Heart left ventricle (tissue), 16 donors: Measurements from ENCODE around the gene NHSL2. TPM values are rescaled to one million over a fixed set of nuclear protein-coding genes. Genes with fewer than 3 reads are reported as not detected.
"Not testable (repeated sequence)": the region's sequence is repeated elsewhere in the genome, so short reads cannot be mapped to it uniquely, and the experiment has no call there.

Experiments
- ATAC-seq, 4 donors: fragments of 200-7000 bp; cut with Tn5 transposase; one replicate each; pipeline ENCODE4 v1.9.1; 2020 to 2022; ENCODE audit warnings: moderate library complexity in 4 of 4, mild to moderate bottlenecking in 3 of 4, moderate number of reproducible peaks in 1 of 4
- DNase-seq, 5 donors: peaks; one replicate each; pipeline ENCODE4 v3.0.0-alpha.2; 2020
- H3K27ac ChIP-seq, 12 donors: fragments of 200-600 bp; sonication (generic) in 4 of 12; one replicate each; pipeline versions ENCODE4 v1.5.0 to v1.8.0; 2016 to 2022; ENCODE audit warnings: mild to moderate bottlenecking in 2 of 12
- H3K27me3 ChIP-seq, 9 donors: fragments of 200-600 bp; sonication (generic) in 2 of 9; one replicate each; pipeline versions ENCODE4 v1.5.1 to v1.8.0; 2016 to 2022; ENCODE audit warnings: mild to moderate bottlenecking in 3 of 9
- H3K36me3 ChIP-seq, 9 donors: fragments of 200-600 bp; sonication (generic) in 2 of 9; one replicate each; pipeline versions ENCODE4 v1.5.0 to v1.8.0; 2018 to 2022; ENCODE audit warnings: mild to moderate bottlenecking in 2 of 9
- H3K4me1 ChIP-seq, 12 donors: fragments of 200-600 bp; sonication (generic) in 4 of 12; one replicate each; pipeline versions ENCODE4 v1.5.0 to v1.8.0; 2016 to 2022; ENCODE audit warnings: mild to moderate bottlenecking in 3 of 12
- H3K4me3 ChIP-seq, 12 donors: fragments of 200-600 bp; sonication (generic) in 4 of 12; one replicate each; pipeline versions ENCODE4 v1.5.0 to v1.8.0; 2017 to 2022; ENCODE audit warnings: mild to moderate bottlenecking in 9 of 12, moderate library complexity in 4 of 12
- H3K9me3 ChIP-seq, 12 donors: fragments of 200-600 bp; sonication (generic) in 4 of 12; one replicate each; pipeline versions ENCODE4 v1.5.0 to v1.8.0; 2016 to 2022; ENCODE audit warnings: mild to moderate bottlenecking in 1 of 12
- POLR2A ChIP-seq, 2 donors: fragments of 450-650 bp; IDR thresholded peaks; one replicate each; pipeline ENCODE4 v1.6.1; 2017; ENCODE audit warnings: antibody characterized with exemption in 2 of 2, mild to moderate bottlenecking in 2 of 2, moderate library complexity in 2 of 2
- WGBS, 4 donors: extraction: QIAGEN DNeasy Blood & Tissue Kit in 2 of 4; methylation state at CpG; one replicate each; pipeline versions ENCODE4 v1.1.5 to v1.1.7; 2013 to 2018; 5-methylcytosine and 5-hydroxymethylcytosine counted together
- intact Hi-C, 10 donors: fragments of 100-400 bp; cut with DNase I; formaldehyde crosslinking; loops; one replicate each; pipeline versions ENCODE4 v1.11.1 to v1.14.2; 2022
- polyA plus RNA-seq, 2 donors: library from polyadenylated mRNA; stranded (reverse); fragments of 200-250 nt; gene quantifications; one replicate each; pipeline ENCODE4 v1.2.3, GENCODE V29; 2013
- total RNA-seq, 9 donors: library from RNA; depleted of rRNA in 2 of 9; stranded (reverse); fragments of >200 nt in 2 of 9; fragmentation: NEBNext Ultra II Directional in 3 of 9; extraction: Animal tissue kit (Norgen Biotek cat#: 25700) in 3 of 9; gene quantifications; one replicate each; pipeline versions ENCODE4 v1.1.0 to v1.2.4, GENCODE V29; 2016 to 2023
- TF ChIP-seq, protein P1 (sequence below), 12 donors: fragments of 200-600 bp; sonication (generic) in 4 of 12; IDR thresholded peaks; one replicate each; pipeline versions ENCODE4 v1.5.0 to v1.8.0; 2018 to 2022; ENCODE audit warnings: antibody characterized with exemption in 12 of 12, mild to moderate bottlenecking in 5 of 12
- donor health status: ischemic (EF 13 %, LVEDD 7.1; RV severe dilation, severe dysfunction).
- donor health status: healthy with polysubstance abuse.
- donor health status: DM: no; HTN: yes; CAD: no.
- donor health status: DM: no; HTN: no; CAD: no.
- donor health status: ischemic (EF 25% LVEDD 6.9; RV normal size, moderate dysfunction).
- donor health status: ischemic (EF 25% LVEDD 5.7; RV mildly dilated, moderate dysfunction).
- donor health status: healthy.
- donor health status: DM: yes; HTN: yes; CAD: no.
- donor health status: ischemic (EF 35%, LVEDD 5.7; RV mildly dilated, moderate dysfunction).
- donor health status: nonischemic (EF 11% LVEDD 7.7; RV severe dilation, severe dysfunction).
- donor health status: DM: yes; HTN: yes; CAD: no.
- donor health status: PGD.
- donor health status: ischemic (EF 29% LVEDD 5.4; RV normal size, mild dysfunction).
- donor health status: nonischemic (EF 23%, LVEDD 6.1; RV moderate dilation, normal function).

The NHSL2 gene
- total and polyA plus RNA-seq, 11 donors, result 1.8 to 14.0 (median 5.8) TPM

- intact Hi-C loops, result no loop called here
- no peaks in the 10 kb centered on the region for H3K9me3 ChIP-seq
- peaks cover 0 to 19% (median 0%) of the 10 kb centered on the region in 9 donors for H3K27me3 ChIP-seq
- 72 to 93% (median 85%) methylated on average over 4 of the region's 4 CpGs for WGBS, 4 donors
- DNase-seq (no peak), ATAC-seq (no peak)
- no peaks in the 10 kb centered on the region for H3K36me3 ChIP-seq
- no peak overlapping the region for H3K27ac ChIP-seq
- no peaks in the 10 kb centered on the region for H3K4me1 ChIP-seq
- TF ChIP-seq, protein P1, sequence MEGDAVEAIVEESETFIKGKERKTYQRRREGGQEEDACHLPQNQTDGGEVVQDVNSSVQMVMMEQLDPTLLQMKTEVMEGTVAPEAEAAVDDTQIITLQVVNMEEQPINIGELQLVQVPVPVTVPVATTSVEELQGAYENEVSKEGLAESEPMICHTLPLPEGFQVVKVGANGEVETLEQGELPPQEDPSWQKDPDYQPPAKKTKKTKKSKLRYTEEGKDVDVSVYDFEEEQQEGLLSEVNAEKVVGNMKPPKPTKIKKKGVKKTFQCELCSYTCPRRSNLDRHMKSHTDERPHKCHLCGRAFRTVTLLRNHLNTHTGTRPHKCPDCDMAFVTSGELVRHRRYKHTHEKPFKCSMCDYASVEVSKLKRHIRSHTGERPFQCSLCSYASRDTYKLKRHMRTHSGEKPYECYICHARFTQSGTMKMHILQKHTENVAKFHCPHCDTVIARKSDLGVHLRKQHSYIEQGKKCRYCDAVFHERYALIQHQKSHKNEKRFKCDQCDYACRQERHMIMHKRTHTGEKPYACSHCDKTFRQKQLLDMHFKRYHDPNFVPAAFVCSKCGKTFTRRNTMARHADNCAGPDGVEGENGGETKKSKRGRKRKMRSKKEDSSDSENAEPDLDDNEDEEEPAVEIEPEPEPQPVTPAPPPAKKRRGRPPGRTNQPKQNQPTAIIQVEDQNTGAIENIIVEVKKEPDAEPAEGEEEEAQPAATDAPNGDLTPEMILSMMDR (IDR thresholded peaks at IDR 0.05), result no peak
- no peak for TF ChIP-seq POLR2A (IDR thresholded peaks at IDR 0.05)
- H3K4me3 ChIP-seq, result no peak overlapping the region
Measured at GRCh38 chrX:72165551-72165950, 254.9 kb downstream of the NHSL2 start.

DNA sequence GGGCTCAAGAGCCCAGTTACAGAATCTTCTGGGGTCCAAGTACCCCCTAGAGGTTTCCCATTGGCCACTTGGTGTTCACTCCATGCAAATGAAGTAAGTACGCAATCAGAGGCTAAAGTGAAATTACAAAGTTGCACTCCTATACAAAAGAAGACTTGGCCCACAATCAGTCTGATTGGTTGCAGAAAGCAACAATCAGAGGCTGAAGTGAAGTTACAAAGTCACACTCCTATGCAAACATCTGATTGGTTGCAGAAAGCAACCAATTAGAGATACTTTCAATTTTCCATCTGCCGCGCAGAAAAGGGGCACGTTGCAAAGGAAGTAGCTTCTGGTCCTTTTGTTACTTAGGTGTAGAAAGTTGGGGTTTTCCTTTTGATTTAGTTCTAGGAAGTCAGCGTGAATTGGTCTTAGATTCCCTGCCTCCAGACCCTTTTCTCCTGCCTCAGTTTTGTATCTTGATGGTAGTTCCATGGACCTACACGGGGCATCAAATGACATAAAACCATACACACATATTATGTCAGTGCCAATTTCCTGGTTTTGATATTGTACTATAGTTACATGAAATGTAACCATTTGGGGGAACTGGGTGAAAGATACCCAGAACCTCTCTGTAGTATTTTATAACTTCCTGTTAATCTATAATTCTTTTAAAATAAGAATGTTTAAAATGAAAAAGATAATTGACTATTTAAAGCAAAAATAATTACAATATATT lies 258.5 kb downstream of the NHSL2 start:
- Histone ChIP-seq H3K9me3 (no peaks in the 10 kb centered on the region), H3K4me3 (peak overlapping the region in 8 of 12 donors; percentile 12 to 41 (median 30)), H3K36me3 (no peaks in the 10 kb centered on the region), H3K4me1 (no peaks in the 10 kb centered on the region), H3K27me3 (peaks cover 0 to 22% (median 0%) of the 10 kb centered on the region in 9 donors), H3K27ac (peak overlapping the region in 1 of 12 donors; percentile 53)
- 49 to 64% (median 59%) methylated on average over 6 of the region's 6 CpGs for WGBS, 4 donors
- TF ChIP-seq POLR2A (IDR thresholded peaks at IDR 0.05), result no peak
- TF ChIP-seq, protein P1 (IDR thresholded peaks at IDR 0.05), result no peak
- ATAC-seq (no peak), DNase-seq (no peak)
- intact Hi-C loops, result no loop called here

DNA sequence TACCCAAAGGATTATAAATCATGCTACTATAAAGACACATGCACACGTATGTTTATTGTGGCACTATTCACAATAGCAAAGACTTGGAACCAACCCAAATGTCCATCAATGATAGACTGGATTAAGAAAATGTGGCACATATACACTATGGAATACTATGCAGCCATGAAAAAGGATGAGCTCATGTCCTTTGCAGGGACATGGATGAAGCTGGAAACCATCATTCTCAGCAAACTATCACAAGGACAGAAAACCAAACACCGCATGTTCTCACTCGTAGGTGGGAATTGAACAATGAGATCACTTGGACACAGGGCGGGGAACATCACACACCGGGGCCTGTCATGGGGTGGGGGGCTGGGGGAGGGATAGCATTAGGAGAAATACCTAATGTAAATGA lies 265.6 kb downstream of the NHSL2 start:
- H3K27ac ChIP-seq, H3K36me3 ChIP-seq, H3K9me3 ChIP-seq, intact Hi-C loops, ATAC-seq, DNase-seq, H3K4me3 ChIP-seq, H3K4me1 ChIP-seq: not testable (repeated sequence)
- WGBS, 4 donors, result 89 to 98% (median 93%) methylated on average over 3 to 5 of the region's 5 CpGs
- peaks cover 0 to 12% (median 0%) of the 10 kb centered on the region in 9 donors for H3K27me3 ChIP-seq

DNA sequence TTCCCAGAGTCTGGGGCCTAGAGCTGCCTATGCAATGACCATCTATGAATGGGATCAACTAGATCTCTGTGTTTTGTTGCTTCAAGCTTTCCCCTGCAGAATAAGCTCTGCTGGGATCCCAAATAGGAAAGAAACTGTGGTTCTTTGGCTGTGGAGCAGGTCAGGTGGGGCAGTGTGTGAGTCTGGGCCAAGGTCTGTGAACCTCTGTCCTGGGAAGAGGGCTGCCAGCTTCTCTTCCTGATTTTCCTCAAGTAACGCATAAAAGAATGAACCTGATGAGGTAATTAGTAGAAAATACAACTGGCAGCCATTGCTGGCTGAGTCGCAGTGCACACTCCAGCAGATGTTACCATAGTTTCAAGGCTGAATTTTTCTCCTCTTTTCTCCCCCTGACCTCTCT lies 266.3 kb downstream of the NHSL2 start:
- WGBS, 4 donors, result 54 to 73% (median 63%) methylated on average over 2 of the region's 2 CpGs
- intact Hi-C loops, result no loop called here
- peaks cover 0 to 7% (median 0%) of the 10 kb centered on the region in 12 donors for H3K4me1 ChIP-seq
- DNase-seq, result no peak
- H3K27me3 ChIP-seq, result peaks cover 0 to 12% (median 0%) of the 10 kb centered on the region in 9 donors
- H3K36me3 ChIP-seq, result no peaks in the 10 kb centered on the region
- TF ChIP-seq, protein P1 (IDR thresholded peaks at IDR 0.05), result no peak
- TF ChIP-seq POLR2A (IDR thresholded peaks at IDR 0.05), result no peak
- ATAC-seq, result no peak
- no peak overlapping the region for H3K27ac ChIP-seq
- H3K4me3 ChIP-seq, result no peak overlapping the region
- H3K9me3 ChIP-seq, result no peaks in the 10 kb centered on the region
